Gastrocnemius medialis (tissue), 4 donors: ENCODE measurements around the gene MALRD1.

ENCODE experiments used
- POLR2A ChIP-seq, 2 donors: fragments of 450-650 bp; IDR thresholded peaks; one replicate each; pipeline ENCODE4 v1.6.1; 2017; ENCODE audit warnings: antibody characterized with exemption in 2 of 2, mild to moderate bottlenecking in 2 of 2, moderate library complexity in 2 of 2
- TF ChIP-seq, protein P1 (sequence below), 5 experiments: fragments of 450-650 bp in 3 of 5; fragments of 200-600 bp in 2 of 5; sonication (generic) in 2 of 5; IDR thresholded peaks in 4 of 5; conservative IDR thresholded peaks in 1 of 5; 1 replicate in 4 of 5; 2 replicates in 1 of 5; pipeline ENCODE4 v1.5.1; 2016 to 2019; ENCODE audit warnings: antibody characterized with exemption in 5 of 5, mild to moderate bottlenecking in 3 of 5, moderate library complexity in 3 of 5

DNA sequence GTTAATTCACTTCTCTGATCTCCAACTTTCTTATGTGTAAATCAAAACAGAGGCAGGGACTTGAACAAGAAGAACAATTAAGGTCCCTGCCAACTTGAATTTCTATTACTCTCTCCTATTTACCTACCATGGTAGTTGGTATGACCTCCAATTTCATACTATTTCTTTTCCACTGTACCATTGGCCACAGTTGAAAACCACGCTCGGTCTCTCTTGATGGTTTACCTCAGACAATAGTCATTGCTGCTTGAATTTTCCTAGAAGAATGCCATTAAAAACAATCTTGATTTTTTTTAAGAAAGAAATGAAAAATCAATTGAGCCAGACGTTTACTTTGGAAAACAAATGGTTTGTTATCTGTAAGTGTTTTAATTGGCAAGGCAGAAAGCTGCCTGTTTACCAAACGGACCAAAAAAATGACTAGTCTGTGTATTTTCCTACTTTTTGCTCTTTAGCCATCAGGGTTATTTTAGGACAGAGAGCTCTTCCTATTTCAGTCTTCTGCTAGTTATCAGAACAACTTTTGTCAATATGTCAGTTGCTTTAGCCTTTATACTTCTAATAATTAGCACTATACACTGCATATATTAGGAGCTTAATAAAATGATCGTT lies 610.1 kb downstream of the MALRD1 start:
- TF ChIP-seq POLR2A (IDR thresholded peaks at IDR 0.05), result no peak
- TF ChIP-seq, protein P1, sequence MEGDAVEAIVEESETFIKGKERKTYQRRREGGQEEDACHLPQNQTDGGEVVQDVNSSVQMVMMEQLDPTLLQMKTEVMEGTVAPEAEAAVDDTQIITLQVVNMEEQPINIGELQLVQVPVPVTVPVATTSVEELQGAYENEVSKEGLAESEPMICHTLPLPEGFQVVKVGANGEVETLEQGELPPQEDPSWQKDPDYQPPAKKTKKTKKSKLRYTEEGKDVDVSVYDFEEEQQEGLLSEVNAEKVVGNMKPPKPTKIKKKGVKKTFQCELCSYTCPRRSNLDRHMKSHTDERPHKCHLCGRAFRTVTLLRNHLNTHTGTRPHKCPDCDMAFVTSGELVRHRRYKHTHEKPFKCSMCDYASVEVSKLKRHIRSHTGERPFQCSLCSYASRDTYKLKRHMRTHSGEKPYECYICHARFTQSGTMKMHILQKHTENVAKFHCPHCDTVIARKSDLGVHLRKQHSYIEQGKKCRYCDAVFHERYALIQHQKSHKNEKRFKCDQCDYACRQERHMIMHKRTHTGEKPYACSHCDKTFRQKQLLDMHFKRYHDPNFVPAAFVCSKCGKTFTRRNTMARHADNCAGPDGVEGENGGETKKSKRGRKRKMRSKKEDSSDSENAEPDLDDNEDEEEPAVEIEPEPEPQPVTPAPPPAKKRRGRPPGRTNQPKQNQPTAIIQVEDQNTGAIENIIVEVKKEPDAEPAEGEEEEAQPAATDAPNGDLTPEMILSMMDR (IDR thresholded peaks at IDR 0.05 in 4 of 5, conservative IDR thresholded peaks at IDR 0.05 in 1 of 5), result no peak
